ENCODE measurements around the gene VKORC1L1. TPM values are rescaled to one million over a fixed set of nuclear protein-coding genes. Genes with fewer than 3 reads are reported as not detected.
"Not testable (repeated sequence)": the region's sequence is repeated elsewhere in the genome, so short reads cannot be mapped to it uniquely, and the experiment has no call there.

The VKORC1L1 gene
- total RNA-seq, 1 donor from 2014 or later = 28.8 TPM

DNA sequence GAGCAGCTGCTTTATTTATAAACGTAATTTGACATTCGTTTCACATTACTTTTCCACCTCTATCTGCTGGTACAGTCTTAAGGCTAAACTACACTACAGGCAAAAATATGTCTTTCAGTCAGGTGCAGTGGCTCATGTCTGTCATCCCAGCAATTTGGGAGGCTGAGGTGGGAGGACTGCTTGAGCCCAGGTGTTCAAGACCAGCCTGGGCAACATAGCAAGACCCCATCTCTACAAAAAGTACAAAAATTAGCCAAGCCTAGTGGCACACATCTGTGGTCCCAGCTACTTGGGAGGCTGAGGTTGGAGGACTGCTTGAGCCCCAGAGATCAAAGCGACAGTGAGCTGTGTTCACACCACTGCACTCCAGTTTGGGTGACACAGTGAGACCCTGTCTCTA, 91.8 kb downstream of the VKORC1L1 start:
- H3K9me3 Mint-ChIP-seq; H3K4me1 Mint-ChIP-seq (ENCODE audit: low read depth); H3K4me3 Mint-ChIP-seq; intact Hi-C loops (cut with micrococcal nuclease); H3K27ac Mint-ChIP-seq; H3K27me3 Mint-ChIP-seq (ENCODE audit: insufficient read depth); DNase-seq (ENCODE audit: low spot score): not testable (repeated sequence)
- H3K36me3 Mint-ChIP-seq (ENCODE audit: low read depth) = peaks cover 31% of the 10 kb centered on the region

DNA sequence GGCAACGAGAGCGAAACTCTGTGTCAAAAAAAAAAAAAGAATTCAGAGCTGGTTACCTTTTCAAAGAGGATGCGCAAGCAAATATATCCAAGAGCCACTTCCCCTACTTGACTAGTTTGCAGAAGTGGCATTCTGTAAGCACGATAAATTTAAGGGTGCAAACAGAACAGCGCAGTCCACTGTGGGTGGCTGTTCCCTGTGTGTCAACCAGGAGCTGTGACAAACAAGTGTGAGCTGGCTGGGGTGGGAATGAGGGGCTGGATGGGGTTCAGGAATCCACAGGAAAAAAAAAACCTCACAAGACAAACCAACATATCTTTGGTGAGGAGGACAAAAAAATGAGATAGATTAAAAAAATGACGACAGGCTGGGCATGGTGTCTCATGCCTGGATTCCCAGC, 93.3 kb downstream of the VKORC1L1 start:
- H3K4me3 Mint-ChIP-seq = no peak overlapping the region
- H3K27ac Mint-ChIP-seq = no peak overlapping the region
- no peaks in the 10 kb centered on the region for H3K27me3 Mint-ChIP-seq (ENCODE audit: insufficient read depth)
- no peaks in the 10 kb centered on the region for H3K9me3 Mint-ChIP-seq
- no peaks in the 10 kb centered on the region for H3K4me1 Mint-ChIP-seq (ENCODE audit: low read depth)
- intact Hi-C loops (cut with micrococcal nuclease) = no loop called here
- peaks cover 30% of the 10 kb centered on the region for H3K36me3 Mint-ChIP-seq (ENCODE audit: low read depth)
- no peak for DNase-seq (ENCODE audit: low spot score)

DNA sequence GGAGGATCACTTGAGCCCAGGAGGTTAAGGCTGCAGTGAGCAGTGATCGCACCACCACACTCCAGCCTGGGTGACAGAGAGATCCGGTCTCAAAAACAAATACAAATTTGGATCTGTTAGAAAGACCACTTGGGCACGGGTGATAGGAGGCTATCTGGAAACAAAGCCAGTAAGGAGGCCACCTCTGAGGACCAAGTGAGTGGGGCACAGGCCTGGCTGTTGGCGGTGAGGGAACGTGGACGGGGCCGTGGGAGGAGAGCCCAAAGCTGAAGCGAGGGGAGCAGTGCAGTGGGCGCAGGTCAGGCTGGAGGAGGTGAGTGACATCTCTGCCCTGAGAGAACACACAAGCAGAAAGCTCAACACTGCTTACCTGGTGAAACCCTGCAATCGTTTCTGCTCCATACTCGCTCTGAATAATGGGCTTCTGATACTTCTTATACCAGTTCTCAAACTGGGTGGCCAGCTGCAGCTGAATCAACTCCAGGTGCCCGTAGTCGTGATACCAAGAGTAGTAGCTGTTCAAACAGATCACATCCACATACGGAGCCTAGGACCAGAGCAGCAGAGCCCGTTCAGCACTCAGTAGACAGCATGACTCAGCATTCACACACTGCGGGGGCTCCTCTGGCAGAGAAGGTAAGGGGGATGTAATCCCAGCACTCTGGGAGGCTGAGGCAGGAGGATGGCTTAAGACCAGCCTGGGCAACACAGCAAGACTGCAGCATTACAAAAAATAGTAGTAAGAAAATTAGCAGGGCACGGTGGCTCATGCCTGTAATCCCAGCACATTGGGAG, 94.7 kb downstream of the VKORC1L1 start:
- Mint-ChIP-seq H3K27ac (no peak overlapping the region), H3K4me1 (ENCODE audit: low read depth) (no peaks in the 10 kb centered on the region), H3K27me3 (ENCODE audit: insufficient read depth) (no peaks in the 10 kb centered on the region), H3K4me3 (no peak overlapping the region), H3K9me3 (no peaks in the 10 kb centered on the region), H3K36me3 (ENCODE audit: low read depth) (peaks cover 35% of the 10 kb centered on the region)
- intact Hi-C loops (cut with micrococcal nuclease) = no loop called here
- no peak for DNase-seq (ENCODE audit: low spot score)

DNA sequence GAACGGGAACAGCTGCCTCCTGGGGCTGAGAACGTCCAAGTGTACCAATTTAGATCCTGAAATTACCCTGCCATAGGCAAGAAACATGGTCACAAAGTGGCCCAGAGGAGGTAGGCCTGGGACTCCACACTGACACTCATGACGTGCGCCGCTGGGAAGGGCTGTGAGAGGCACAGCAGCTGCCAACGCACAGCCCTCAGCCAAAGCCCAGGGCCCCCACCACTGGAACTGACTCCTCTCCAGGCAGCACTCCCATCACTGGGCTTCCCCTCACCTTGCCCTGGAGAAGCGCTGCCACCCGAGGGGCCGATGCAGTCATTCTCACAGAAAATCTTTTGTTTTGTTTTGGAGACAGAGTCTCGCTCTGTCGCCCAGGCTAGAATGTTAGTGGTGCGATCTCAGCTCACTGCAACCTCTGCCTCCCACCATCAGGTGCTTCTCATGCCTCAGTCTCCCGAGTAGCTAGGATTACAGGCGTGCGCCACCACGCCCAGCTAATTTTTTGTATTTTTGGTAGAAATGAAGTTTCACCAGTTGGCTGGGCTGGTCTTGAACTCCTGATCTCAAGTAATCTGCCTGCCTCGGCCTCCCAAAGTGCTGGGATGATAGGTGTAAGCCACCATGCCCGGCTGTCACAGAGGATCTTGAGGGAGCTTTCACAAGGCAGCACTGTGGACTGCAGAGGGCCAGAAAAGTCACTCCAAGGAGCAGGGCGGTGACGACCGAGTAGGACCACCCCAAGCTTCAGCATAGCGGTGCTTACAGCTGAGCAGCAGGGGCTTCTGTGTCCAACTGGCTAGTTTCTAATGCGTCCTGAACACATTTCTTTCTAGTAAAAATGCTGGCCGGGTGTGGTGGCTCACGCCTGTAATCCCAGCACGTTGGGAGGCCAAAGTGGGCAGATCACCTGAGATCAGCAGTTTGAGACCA, 95.6 kb downstream of the VKORC1L1 start:
- Mint-ChIP-seq H3K36me3 (ENCODE audit: low read depth) (peaks cover 33% of the 10 kb centered on the region), H3K4me3 (no peak overlapping the region), H3K4me1 (ENCODE audit: low read depth) (no peaks in the 10 kb centered on the region), H3K9me3 (no peaks in the 10 kb centered on the region), H3K27ac (no peak overlapping the region), H3K27me3 (ENCODE audit: insufficient read depth) (no peaks in the 10 kb centered on the region)
- intact Hi-C loops (cut with micrococcal nuclease) = no loop called here
- DNase-seq (ENCODE audit: low spot score) = no peak

DNA sequence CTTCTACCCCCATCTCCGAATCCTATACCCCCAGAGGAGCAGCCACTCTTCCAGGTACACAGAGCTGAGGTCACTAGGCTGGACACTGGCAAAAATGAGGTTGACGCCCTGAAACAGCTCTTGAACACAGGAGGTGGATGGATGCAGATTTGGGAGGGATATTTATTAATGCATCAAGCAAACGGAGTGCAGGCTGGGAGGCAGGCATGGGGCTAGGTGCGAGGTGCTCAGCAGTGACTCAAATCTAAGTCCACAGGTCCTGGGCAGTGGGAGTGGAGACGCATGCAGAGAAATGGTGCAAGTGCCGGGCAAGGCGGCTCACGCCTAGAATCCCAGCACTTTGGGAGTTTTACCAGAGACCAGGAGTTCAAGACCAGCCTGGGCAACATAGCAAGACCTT, 98.1 kb downstream of the VKORC1L1 start:
- no peaks in the 10 kb centered on the region for H3K4me1 Mint-ChIP-seq (ENCODE audit: low read depth)
- no peaks in the 10 kb centered on the region for H3K27me3 Mint-ChIP-seq (ENCODE audit: insufficient read depth)
- no peaks in the 10 kb centered on the region for H3K9me3 Mint-ChIP-seq
- no peak overlapping the region for H3K4me3 Mint-ChIP-seq
- intact Hi-C loops (cut with micrococcal nuclease) = no loop called here
- H3K36me3 Mint-ChIP-seq (ENCODE audit: low read depth) = peaks cover 36% of the 10 kb centered on the region
- H3K27ac Mint-ChIP-seq = no peak overlapping the region
- no peak for DNase-seq (ENCODE audit: low spot score)

DNA sequence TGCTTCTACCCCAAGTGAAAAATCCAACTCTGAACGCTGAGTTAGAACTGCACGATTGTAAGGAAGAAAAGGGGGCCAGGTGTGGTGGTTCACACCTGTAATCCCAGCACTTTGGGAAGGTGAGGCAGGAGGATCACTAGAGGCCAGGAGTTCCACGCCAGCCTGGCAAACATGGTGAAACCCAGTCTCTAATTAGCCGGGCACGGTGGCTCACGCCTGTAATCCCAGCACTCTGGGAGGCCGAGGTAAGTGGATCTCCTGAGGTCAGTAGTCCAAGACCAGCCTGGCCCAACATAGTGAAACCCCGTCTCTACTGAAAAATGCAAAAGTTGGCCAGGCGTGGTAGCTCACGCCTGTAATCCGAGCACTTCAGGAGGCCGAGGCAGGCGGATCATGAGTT, 100.1 kb downstream of the VKORC1L1 start:
- no peaks in the 10 kb centered on the region for H3K9me3 Mint-ChIP-seq
- H3K27me3 Mint-ChIP-seq (ENCODE audit: insufficient read depth) = no peaks in the 10 kb centered on the region
- H3K27ac Mint-ChIP-seq = no peak overlapping the region
- no peaks in the 10 kb centered on the region for H3K4me1 Mint-ChIP-seq (ENCODE audit: low read depth)
- intact Hi-C loops (cut with micrococcal nuclease) = no loop called here
- H3K4me3 Mint-ChIP-seq = no peak overlapping the region
- H3K36me3 Mint-ChIP-seq (ENCODE audit: low read depth) = peaks cover 27% of the 10 kb centered on the region
- DNase-seq (ENCODE audit: low spot score) = no peak

DNA sequence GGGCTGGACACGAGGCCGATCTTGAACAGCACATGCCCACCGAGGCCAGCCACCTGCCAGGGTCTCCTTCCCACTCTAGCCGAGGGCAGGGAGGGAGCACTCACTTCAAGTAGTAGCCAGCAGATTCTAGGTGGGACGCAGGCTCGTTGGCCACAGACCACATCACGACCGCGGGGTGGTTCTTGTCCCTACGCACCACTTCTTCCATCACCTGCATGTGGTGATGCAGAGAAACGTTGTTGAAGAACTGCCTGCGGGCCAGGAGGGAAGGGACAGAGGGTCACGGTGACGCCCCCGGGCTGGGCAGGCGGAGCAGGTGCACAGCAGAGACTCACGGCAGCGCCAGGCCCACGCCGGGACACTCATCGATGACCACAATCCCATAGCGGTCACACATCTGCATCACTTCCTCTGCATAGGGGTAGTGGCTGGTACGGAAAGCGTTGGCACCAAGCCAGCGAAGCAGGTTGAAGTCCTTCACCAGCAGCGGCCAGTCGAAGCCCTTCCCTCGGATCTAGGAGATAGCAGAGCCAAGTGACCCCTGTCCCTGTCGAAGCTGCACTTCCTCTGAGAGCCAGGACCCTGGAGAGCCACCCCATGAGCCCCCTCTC, 101.4 kb downstream of the VKORC1L1 start:
- Mint-ChIP-seq H3K4me3 (no peak overlapping the region), H3K27ac (no peak overlapping the region), H3K27me3 (ENCODE audit: insufficient read depth) (no peaks in the 10 kb centered on the region), H3K9me3 (no peaks in the 10 kb centered on the region), H3K36me3 (ENCODE audit: low read depth) (peaks cover 32% of the 10 kb centered on the region), H3K4me1 (ENCODE audit: low read depth) (no peaks in the 10 kb centered on the region)
- intact Hi-C loops (cut with micrococcal nuclease) = no loop called here
- DNase-seq (ENCODE audit: low spot score) = no peak

DNA sequence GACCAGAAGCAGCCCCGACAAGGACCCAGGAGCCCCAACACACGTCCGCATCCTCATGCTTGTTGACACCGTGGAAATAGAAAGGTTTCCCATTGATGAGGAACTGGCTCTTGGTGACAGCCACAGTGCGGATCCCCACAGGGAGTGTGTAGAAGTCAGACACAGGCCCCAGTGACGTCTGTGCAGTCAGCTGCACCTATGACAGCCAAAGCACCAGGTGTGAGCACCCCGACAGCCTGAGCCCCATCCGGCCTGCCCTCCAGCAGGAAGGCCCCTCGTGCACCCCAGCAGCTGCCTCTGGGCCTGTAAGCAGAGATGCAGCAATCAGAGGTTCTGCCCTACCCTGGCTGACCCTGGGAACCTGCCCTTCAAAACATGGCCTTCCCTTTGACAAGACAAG, 102.0 kb downstream of the VKORC1L1 start:
- Mint-ChIP-seq H3K27ac (no peak overlapping the region), H3K9me3 (no peaks in the 10 kb centered on the region), H3K27me3 (ENCODE audit: insufficient read depth) (no peaks in the 10 kb centered on the region), H3K36me3 (ENCODE audit: low read depth) (peaks cover 31% of the 10 kb centered on the region), H3K4me3 (no peak overlapping the region), H3K4me1 (ENCODE audit: low read depth) (no peaks in the 10 kb centered on the region)
- intact Hi-C loops (cut with micrococcal nuclease) = no loop called here
- DNase-seq (ENCODE audit: low spot score) = no peak

DNA sequence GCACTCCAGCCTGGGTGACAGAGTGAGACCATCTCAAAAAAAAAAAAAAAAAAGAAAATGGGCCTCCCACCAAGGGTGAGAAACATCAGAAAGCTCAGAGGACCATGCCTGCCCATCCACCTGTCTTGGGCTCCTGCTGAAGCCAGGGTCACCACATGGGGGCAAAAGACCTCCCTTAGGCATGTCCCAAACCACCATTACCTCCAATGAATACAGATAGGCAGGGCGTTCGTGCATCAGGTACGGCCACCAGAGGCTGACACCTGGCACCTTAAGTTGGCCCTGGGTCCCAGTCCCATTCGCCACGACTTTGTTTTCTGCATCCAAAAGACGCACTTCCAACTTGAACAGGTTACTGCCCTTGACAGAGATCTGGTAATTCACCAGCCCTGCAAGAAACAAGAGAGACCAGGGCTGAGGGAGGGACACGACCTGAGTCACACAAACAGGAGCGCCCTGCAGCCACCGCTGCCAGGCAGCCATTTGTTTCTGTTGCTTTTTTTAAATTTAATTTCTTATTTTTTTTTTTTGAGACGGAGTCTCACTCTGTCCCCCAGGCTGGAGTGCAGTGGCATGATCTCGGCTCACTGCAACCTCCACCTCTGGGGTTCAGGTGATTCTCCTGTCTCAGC, 103.1 kb downstream of the VKORC1L1 start:
- H3K27me3 Mint-ChIP-seq (ENCODE audit: insufficient read depth) = no peaks in the 10 kb centered on the region
- H3K36me3 Mint-ChIP-seq (ENCODE audit: low read depth) = peaks cover 27% of the 10 kb centered on the region

DNA sequence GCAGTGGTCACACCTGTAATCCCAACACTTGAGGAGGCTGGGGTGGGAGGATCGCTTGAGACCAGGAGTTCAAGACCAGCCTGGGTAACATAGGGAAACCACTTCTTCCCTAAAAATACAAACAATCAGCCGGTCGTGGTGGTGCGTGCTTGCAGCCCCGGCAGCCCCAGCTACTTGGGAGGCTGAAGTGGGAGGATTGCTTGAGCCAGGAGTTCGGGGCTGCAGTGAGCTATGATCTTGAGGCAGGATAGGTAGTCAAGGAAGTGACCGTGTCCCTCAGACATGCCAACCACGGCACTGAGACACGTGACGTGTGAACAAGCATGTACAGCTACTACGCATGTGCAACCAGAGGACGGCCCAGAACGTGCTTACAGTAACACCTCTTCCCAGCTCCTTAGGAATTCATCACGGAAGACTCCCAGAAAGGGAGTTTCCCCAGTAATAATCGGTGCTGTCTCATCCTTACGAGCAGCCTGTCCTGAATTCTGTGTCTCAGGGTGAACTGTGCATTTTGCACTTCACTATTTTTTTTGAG, 103.9 kb downstream of the VKORC1L1 start:
- peak overlapping the region; percentile 58 for H3K27ac Mint-ChIP-seq
- intact Hi-C loops (cut with micrococcal nuclease) = no loop called here
- no peaks in the 10 kb centered on the region for H3K27me3 Mint-ChIP-seq (ENCODE audit: insufficient read depth)
- peaks cover 24% of the 10 kb centered on the region for H3K36me3 Mint-ChIP-seq (ENCODE audit: low read depth)
- DNase-seq (ENCODE audit: low spot score) = no peak
- H3K4me3 Mint-ChIP-seq = no peak overlapping the region
- H3K4me1 Mint-ChIP-seq (ENCODE audit: low read depth) = peaks cover 7% of the 10 kb centered on the region
- H3K9me3 Mint-ChIP-seq = no peaks in the 10 kb centered on the region

More for the DNA sequence above, 103.1 kb downstream of the VKORC1L1 start:
- Mint-ChIP-seq H3K4me1 (ENCODE audit: low read depth) (peaks cover 6% of the 10 kb centered on the region), H3K4me3 (no peak overlapping the region), H3K27ac (no peak overlapping the region), H3K9me3 (no peaks in the 10 kb centered on the region)
- intact Hi-C loops (cut with micrococcal nuclease) = no loop called here
- DNase-seq (ENCODE audit: low spot score) = no peak

DNA sequence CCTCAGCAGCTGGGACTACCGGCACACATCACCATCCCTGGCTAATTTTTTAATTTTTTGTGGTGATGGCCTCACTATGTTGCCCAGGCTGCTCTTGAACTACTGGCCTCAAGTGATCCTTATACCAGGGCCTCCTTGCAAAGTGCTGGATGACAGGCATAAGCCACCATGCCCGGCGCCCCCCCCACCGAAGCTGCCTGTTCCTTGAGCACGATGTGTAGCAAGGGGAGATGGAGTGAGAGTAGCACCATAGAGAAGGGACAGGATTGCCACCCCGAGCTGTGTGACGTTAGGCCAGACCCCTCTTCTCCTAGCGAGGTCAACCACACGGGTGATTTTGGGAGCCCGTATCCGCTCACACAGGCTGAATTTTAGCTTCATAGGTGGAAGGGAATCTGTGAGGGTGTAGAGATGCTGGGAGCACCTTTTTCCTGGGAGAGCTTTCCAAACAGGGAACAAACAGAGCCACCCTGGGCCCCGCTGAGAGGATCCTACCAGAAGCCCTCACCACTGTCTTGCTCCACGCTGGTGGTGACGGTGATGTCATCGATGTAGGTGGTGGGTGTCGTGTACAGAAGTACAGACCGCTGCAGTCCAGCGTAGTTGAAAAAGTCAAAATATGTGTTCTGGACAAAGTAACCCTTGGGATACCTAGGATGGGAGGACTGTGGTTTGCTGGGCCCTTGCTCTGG, 106.2 kb downstream of the VKORC1L1 start:
- Mint-ChIP-seq H3K4me3 (peak overlapping the region; percentile 39), H3K4me1 (ENCODE audit: low read depth) (peaks cover 7% of the 10 kb centered on the region), H3K9me3 (no peaks in the 10 kb centered on the region), H3K27me3 (ENCODE audit: insufficient read depth) (no peaks in the 10 kb centered on the region), H3K36me3 (ENCODE audit: low read depth) (peaks cover 14% of the 10 kb centered on the region), H3K27ac (no peak overlapping the region)
- DNase-seq (ENCODE audit: low spot score) = no peak
- intact Hi-C loops (cut with micrococcal nuclease) = no loop called here
